OCI-LY7 (cell line): ENCODE measurements around the gene WDR48. TPM values are rescaled to one million over a fixed set of nuclear protein-coding genes. Genes with fewer than 3 reads are reported as not detected.

Source experiments
- BruUV-seq: library from RNA; stranded (reverse); fragments of 400-500 nt; replicated peaks from 2 replicates; lab custom pipeline; 2021; lab: Mats Ljungman, UMichigan
- CTCF ChIA-PET: fragments of 300-600 bp; sonication (Branson Sonifier 250); formaldehyde crosslinking; loops from one replicate; lab custom pipeline; 2022; ENCODE audit warnings: antibody characterized with exemption; ENCODE audit not compliant: unreplicated experiment; lab: Charles Lee
- POLR2A ChIA-PET: fragments of 300-600 bp; sonication (Branson Sonifier 250); formaldehyde crosslinking; loops from one replicate; lab custom pipeline; 2022; ENCODE audit warnings: antibody characterized with exemption; lab: Charles Lee
- DNase-seq: peaks from one replicate; pipeline ENCODE4 v3.0.0-alpha.2; 2015; ENCODE audit warnings: low spot score
- H2AFZ ChIP-seq: fragments of 200-600 bp; sonication (generic), shearing (Covaris generic); 2 replicates; pipeline ENCODE4 v1.6.1; 2014; ENCODE audit warnings: mild to moderate bottlenecking, antibody characterized with exemption, low read length, moderate library complexity
- H3K27ac ChIP-seq: fragments of 200-600 bp; sonication (generic); 2 replicates; pipeline ENCODE4 v1.5.1; 2014; ENCODE audit warnings: mixed run types, low read depth, mild to moderate bottlenecking, moderate library complexity, low read length, inconsistent platforms; ENCODE audit not compliant: poor library complexity, severe bottlenecking
- H3K36me3 ChIP-seq: fragments of 200-600 bp; sonication (generic); 2 replicates; pipeline ENCODE4 v1.6.1; 2014; ENCODE audit warnings: mild to moderate bottlenecking, antibody characterized with exemption, low read length, moderate library complexity, mixed read lengths; ENCODE audit not compliant: insufficient read depth
- H3K4me1 ChIP-seq: fragments of 200-600 bp; sonication (generic); 2 replicates; pipeline ENCODE4 v1.5.1; 2014; ENCODE audit warnings: mild to moderate bottlenecking, low read length; ENCODE audit not compliant: insufficient read depth, poor library complexity, severe bottlenecking
- H3K4me2 ChIP-seq: fragments of 200-600 bp; sonication (generic); 2 replicates; pipeline ENCODE4 v1.6.1; 2014; ENCODE audit warnings: mild to moderate bottlenecking, low read length
- H3K4me3 ChIP-seq: fragments of 200-600 bp; sonication (generic); 2 replicates; pipeline ENCODE4 v1.5.1; 2014; ENCODE audit warnings: mild to moderate bottlenecking, low read depth, low read length; ENCODE audit not compliant: poor library complexity, severe bottlenecking
- H3K79me2 ChIP-seq: fragments of 200-600 bp; sonication (generic); 2 replicates; pipeline ENCODE4 v1.6.1; 2016; ENCODE audit warnings: low read depth, mild to moderate bottlenecking, low read length, moderate library complexity, mixed read lengths; ENCODE audit not compliant: insufficient read depth
- H3K9me2 ChIP-seq: fragments of 200-600 bp; sonication (generic); 2 replicates; pipeline ENCODE4 v1.6.1; 2016; ENCODE audit warnings: mild to moderate bottlenecking, low read length, mixed read lengths; ENCODE audit not compliant: insufficient read depth
- H3K9me3 ChIP-seq: fragments of 200-600 bp; sonication (generic); 2 replicates; pipeline ENCODE4 v1.6.1; 2014; ENCODE audit warnings: mild to moderate bottlenecking, mixed run types, low read length, mixed read lengths
- H4K20me1 ChIP-seq: fragments of 200-600 bp; sonication (generic); 2 replicates; pipeline ENCODE4 v1.6.1; 2014; ENCODE audit warnings: mild to moderate bottlenecking, antibody characterized with exemption, low read length, moderate library complexity, mixed read lengths; ENCODE audit not compliant: insufficient read depth
- EZH2phosphoT487 ChIP-seq: fragments of 200-600 bp; sonication (generic); IDR thresholded peaks from 2 replicates; pipeline ENCODE4 v1.6.1; 2018; ENCODE audit warnings: low read depth, borderline replicate concordance, mild to moderate bottlenecking, mixed run types, antibody characterized with exemption, low read length, moderate library complexity, mixed read lengths
- intact Hi-C: fragments of 100-400 bp; cut with micrococcal nuclease; formaldehyde crosslinking; loops from one replicate; pipeline ENCODE4 v1.10.0; 2022; ENCODE audit not compliant: unreplicated experiment
- total RNA-seq, 2 experiments: library from RNA; depleted of rRNA in 1 of 2; stranded (reverse); fragments of >200 nt in 1 of 2; shearing (Covaris generic) in 1 of 2; gene quantifications; 2 replicates each; pipeline ENCODE4 v1.2.3, GENCODE V29; 2014 to 2022
- TF ChIP-seq, protein P1 (sequence below): fragments of 200-600 bp; sonication (generic); conservative IDR thresholded peaks from 2 replicates; pipeline ENCODE4 v1.5.1; 2014; ENCODE audit warnings: mild to moderate bottlenecking, antibody characterized with exemption, low read length, moderate library complexity, mixed read lengths

WDR48 gene
- total RNA-seq, 2 experiments from 2014 or later, result 12.3 to 38.4 TPM

DNA sequence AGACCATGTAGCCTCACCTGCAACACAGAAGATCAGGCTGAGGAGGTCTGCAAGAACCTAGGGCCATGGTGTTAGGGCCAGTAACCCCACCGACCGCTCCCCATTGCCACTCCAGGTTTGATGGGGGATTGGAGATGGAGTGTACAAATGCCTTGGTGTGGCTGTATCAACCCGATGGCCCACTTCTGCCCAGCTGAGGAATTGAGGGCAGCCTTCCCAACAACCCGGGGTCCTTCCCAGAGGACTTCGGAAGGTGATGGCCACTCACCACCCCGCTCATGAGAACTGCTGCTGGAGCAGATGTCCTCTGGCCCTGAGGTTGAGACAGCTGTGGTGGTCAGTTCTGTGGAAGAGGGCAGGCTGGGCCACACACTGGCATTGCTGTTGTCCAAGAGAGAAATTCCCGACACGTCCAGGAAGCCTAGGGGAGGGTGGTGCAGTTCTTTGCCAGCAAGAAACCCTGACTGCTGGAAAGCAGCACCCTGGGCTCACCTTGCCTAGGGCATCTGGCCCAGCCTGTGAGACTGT lies 46.7 kb downstream of the WDR48 start:
- no peaks in the 10 kb centered on the region for H3K79me2 ChIP-seq
- H3K36me3 ChIP-seq, result peaks cover 85% of the 10 kb centered on the region
- no peak overlapping the region for H3K27ac ChIP-seq
- no peak overlapping the region for H2AFZ ChIP-seq
- TF ChIP-seq EZH2phosphoT487, result no peak
- TF ChIP-seq, protein P1, sequence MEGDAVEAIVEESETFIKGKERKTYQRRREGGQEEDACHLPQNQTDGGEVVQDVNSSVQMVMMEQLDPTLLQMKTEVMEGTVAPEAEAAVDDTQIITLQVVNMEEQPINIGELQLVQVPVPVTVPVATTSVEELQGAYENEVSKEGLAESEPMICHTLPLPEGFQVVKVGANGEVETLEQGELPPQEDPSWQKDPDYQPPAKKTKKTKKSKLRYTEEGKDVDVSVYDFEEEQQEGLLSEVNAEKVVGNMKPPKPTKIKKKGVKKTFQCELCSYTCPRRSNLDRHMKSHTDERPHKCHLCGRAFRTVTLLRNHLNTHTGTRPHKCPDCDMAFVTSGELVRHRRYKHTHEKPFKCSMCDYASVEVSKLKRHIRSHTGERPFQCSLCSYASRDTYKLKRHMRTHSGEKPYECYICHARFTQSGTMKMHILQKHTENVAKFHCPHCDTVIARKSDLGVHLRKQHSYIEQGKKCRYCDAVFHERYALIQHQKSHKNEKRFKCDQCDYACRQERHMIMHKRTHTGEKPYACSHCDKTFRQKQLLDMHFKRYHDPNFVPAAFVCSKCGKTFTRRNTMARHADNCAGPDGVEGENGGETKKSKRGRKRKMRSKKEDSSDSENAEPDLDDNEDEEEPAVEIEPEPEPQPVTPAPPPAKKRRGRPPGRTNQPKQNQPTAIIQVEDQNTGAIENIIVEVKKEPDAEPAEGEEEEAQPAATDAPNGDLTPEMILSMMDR, result no peak
- no peak for DNase-seq
- peaks cover 21% of the 10 kb centered on the region for H3K4me1 ChIP-seq
- H3K4me2 ChIP-seq, result no peak overlapping the region
- no peaks in the 10 kb centered on the region for H3K9me2 ChIP-seq
- no peaks in the 10 kb centered on the region for H3K9me3 ChIP-seq
- BruUV-seq, result no TSS peak
- intact Hi-C loops, result no loop called here
- H3K4me3 ChIP-seq, result no peak overlapping the region
- ChIA-PET POLR2A (no interaction called here), CTCF (no interaction called here)
- no peaks in the 10 kb centered on the region for H4K20me1 ChIP-seq

DNA sequence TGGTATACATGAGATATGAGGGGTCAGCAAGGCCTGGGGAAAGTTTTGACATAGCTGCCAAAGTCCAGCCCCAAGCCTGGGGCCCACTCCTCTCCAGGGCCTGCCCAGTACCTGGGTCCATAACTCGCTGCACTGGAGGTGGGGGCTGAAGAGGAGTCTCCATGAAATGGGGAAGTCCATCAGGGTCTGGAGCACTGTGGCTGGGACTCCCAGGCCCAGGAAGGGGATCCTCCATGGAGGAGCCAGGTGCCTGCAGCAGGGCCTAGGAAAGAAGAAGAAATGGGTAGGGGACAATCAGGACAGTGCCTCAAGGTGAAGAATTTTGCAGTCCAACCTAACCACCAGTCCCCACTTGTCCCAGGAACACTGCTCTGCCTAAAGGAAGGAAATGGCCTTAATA lies 47.4 kb downstream of the WDR48 start:
- Histone ChIP-seq H3K36me3 (peaks cover 79% of the 10 kb centered on the region), H3K4me1 (peaks cover 27% of the 10 kb centered on the region), H3K4me3 (no peak overlapping the region), H3K79me2 (no peaks in the 10 kb centered on the region), H3K9me3 (no peaks in the 10 kb centered on the region), H3K27ac (no peak overlapping the region), H3K4me2 (no peak overlapping the region), H2AFZ (no peak overlapping the region), H4K20me1 (no peaks in the 10 kb centered on the region), H3K9me2 (no peaks in the 10 kb centered on the region)
- TF ChIP-seq, protein P1, result no peak
- TF ChIP-seq EZH2phosphoT487, result no peak
- ChIA-PET POLR2A (no interaction called here), CTCF (no interaction called here)
- intact Hi-C loops, result no loop called here
- DNase-seq, result no peak
- no TSS peak for BruUV-seq

DNA sequence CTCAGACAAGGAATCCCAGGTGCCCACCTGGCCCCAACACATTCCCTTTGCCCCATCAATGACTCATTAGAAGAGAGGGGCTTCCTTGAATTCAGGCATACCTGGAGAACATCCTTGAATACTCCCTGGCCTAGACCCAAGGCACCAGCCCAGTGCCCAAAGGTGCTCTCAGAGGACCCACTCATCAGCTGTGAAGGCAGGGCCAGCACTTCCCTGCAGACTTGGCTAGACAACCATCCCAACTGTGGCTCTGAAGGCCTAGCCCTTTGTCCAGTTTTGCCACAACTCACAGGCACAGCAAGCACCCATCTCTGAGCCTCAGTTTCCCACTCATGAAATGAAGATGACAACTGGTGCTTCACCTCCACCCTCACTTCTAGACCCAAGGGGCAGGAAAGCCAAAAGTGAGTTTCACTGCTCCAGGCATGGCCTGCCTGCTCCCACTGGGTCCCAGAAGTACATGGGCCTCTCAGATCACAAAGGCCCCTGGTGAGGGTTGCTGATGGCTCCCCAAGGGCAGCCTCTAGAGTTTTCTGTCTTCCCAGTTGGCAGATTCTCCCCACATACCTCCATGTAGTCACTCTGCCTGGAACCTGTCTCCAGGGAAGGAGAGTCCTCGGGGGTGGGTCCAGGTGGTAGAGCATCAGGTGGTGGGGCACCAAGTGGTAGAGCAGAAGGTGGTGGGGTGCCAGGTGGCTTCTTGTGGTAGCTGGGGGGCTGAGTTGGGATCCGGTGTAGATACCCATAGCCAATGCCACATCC lies 48.1 kb downstream of the WDR48 start:
- no peak overlapping the region for H3K4me3 ChIP-seq
- peaks cover 72% of the 10 kb centered on the region for H3K36me3 ChIP-seq
- no peaks in the 10 kb centered on the region for H3K9me2 ChIP-seq
- H2AFZ ChIP-seq, result no peak overlapping the region
- BruUV-seq, result no TSS peak
- no peak overlapping the region for H3K27ac ChIP-seq
- no peaks in the 10 kb centered on the region for H4K20me1 ChIP-seq
- H3K4me2 ChIP-seq, result no peak overlapping the region
- no peak for DNase-seq
- H3K4me1 ChIP-seq, result peaks cover 32% of the 10 kb centered on the region
- CTCF ChIA-PET, result no interaction called here
- POLR2A ChIA-PET, result no interaction called here
- H3K79me2 ChIP-seq, result no peaks in the 10 kb centered on the region
- intact Hi-C loops, result loop anchor here (2.0 kb wide), 1 partner anchor 81 kb away; no protein-coding TSS in a partner anchor
- H3K9me3 ChIP-seq, result no peaks in the 10 kb centered on the region
- TF ChIP-seq, protein P1, result no peak
- TF ChIP-seq EZH2phosphoT487, result no peak
